GM12878 (cell line): ENCODE measurements around the gene PAQR5.

ENCODE experiments used
- POLR2AphosphoS5 ChIP-seq: IDR thresholded peaks from 2 replicates; pipeline ENCODE4 v1.6.1; 2011; ENCODE audit warnings: mild to moderate bottlenecking, low read length, inconsistent platforms
- POU2F2 ChIP-seq: IDR thresholded peaks from 3 replicates; pipeline ENCODE4 v1.6.1; 2011; ENCODE audit warnings: low read depth, mild to moderate bottlenecking, low read length, borderline replicate concordance
- TF ChIP-seq, protein P1 (sequence below): IDR thresholded peaks from 2 replicates; pipeline ENCODE4 v1.6.1; 2012; ENCODE audit warnings: low read depth, low read length, improper control_type of control experiment

DNA sequence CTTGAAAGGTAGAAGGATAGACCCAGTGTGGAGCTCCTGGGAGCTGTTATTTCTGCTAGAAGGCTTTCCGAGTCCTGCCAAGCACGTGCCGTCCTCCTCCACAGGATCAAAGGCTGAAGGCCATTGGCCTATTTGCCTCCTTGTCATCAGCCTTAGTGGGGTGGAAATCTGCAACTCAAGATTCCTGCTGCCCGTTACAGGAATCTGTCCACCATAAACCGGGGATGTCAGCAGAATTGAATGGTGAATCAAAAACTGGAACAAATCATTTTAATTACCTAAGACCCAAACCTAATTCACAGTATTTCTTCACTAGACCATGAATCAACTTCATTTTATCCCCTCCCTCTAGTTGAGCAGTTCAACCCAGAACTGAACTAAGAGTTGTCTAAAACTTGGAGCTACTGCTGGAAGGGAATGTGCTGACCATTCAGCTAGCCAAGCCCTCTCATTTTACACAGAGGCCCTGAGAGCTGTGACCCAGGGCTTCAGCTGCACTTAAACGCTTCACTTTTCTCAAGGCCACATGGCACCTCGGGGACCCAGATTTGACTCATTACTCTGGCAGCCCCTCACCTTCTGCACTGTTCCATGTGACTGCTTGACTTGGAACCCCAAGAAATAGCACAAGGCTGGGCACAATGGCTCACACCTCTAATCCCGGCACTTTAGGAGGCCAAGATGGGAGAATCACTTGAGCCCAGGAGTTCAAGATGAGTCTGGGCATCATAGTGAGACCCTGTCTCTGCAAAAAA, 78.7 kb downstream of the PAQR5 start:
- no peak for TF ChIP-seq POU2F2
- TF ChIP-seq POLR2AphosphoS5: no peak
- TF ChIP-seq, protein P1, sequence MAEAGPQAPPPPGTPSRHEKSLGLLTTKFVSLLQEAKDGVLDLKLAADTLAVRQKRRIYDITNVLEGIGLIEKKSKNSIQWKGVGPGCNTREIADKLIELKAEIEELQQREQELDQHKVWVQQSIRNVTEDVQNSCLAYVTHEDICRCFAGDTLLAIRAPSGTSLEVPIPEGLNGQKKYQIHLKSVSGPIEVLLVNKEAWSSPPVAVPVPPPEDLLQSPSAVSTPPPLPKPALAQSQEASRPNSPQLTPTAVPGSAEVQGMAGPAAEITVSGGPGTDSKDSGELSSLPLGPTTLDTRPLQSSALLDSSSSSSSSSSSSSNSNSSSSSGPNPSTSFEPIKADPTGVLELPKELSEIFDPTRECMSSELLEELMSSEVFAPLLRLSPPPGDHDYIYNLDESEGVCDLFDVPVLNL: no peak
